Measurements from ENCODE around the gene UQCC2. TPM values are rescaled to one million over a fixed set of nuclear protein-coding genes. Genes with fewer than 3 reads are reported as not detected.

UQCC2 gene
- total RNA-seq, 1 donor from 2014 or later = 68.9 TPM

DNA sequence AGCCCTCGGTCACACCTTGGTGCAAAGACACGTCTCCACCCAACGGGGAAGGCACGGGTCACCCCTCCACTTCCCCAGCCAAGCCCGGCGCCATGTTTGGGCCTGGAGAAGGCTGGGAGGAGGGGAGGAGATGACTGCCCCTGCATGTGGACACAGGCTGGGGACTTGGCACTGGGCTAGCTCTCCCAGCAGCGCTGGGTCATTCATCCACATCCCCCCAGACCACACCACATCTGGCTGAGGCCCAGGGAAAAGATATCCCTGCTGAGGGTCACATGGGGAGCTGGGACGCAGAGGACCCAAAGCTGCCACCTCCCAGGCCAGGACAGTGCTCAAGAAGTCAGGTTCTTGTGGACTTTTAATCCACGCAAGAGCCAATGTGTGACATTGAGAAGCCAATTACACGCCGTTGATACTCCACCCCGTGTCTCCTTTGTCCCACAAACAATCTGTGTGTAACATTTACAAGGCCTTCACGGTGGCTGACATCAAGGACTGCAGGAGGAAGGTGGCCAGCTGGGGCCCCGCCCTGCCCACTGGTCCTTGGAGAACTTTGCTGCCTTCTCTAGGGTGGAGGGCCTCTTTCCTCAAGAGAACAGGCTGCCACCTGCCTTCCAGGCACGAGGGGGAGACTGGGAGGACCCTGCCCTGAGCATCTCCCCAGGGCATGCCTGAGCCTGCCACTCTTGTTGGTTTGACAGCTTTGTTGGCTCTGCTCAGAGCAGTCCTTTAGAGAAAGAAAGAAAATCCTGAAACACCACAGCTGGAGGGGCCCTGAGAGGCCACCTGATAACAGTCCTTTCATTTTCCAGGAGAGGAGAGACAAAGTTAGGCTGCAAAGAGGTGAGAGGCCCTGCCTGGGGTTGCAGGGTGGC, 40.5 kb upstream of the UQCC2 start:
- no peak for DNase-seq (ENCODE audit: extremely low spot score, unreplicated experiment)
- Mint-ChIP-seq H3K4me1 (ENCODE audit: unreplicated experiment) (peaks cover 43% of the 10 kb centered on the region), H3K9me3 (ENCODE audit: unreplicated experiment) (no peaks in the 10 kb centered on the region), H3K27me3 (ENCODE audit: unreplicated experiment) (no peaks in the 10 kb centered on the region), H3K36me3 (ENCODE audit: unreplicated experiment) (no peaks in the 10 kb centered on the region), H3K27ac (ENCODE audit: unreplicated experiment) (no peak overlapping the region), H3K4me3 (ENCODE audit: unreplicated experiment) (no peak overlapping the region)
- TF ChIP-seq, protein P1, sequence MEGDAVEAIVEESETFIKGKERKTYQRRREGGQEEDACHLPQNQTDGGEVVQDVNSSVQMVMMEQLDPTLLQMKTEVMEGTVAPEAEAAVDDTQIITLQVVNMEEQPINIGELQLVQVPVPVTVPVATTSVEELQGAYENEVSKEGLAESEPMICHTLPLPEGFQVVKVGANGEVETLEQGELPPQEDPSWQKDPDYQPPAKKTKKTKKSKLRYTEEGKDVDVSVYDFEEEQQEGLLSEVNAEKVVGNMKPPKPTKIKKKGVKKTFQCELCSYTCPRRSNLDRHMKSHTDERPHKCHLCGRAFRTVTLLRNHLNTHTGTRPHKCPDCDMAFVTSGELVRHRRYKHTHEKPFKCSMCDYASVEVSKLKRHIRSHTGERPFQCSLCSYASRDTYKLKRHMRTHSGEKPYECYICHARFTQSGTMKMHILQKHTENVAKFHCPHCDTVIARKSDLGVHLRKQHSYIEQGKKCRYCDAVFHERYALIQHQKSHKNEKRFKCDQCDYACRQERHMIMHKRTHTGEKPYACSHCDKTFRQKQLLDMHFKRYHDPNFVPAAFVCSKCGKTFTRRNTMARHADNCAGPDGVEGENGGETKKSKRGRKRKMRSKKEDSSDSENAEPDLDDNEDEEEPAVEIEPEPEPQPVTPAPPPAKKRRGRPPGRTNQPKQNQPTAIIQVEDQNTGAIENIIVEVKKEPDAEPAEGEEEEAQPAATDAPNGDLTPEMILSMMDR (IDR thresholded peaks at IDR 0.05) = no peak

- no peaks in the 10 kb centered on the region for H3K27me3 Mint-ChIP-seq (ENCODE audit: unreplicated experiment)
- H3K36me3 Mint-ChIP-seq (ENCODE audit: unreplicated experiment) = no peaks in the 10 kb centered on the region
- TF ChIP-seq, protein P1 (IDR thresholded peaks at IDR 0.05) = no peak
- H3K9me3 Mint-ChIP-seq (ENCODE audit: unreplicated experiment) = no peaks in the 10 kb centered on the region
- DNase-seq (ENCODE audit: extremely low spot score, unreplicated experiment) = no peak
- no peak overlapping the region for H3K27ac Mint-ChIP-seq (ENCODE audit: unreplicated experiment)
- H3K4me3 Mint-ChIP-seq (ENCODE audit: unreplicated experiment) = no peak overlapping the region
- H3K4me1 Mint-ChIP-seq (ENCODE audit: unreplicated experiment) = peaks cover 51% of the 10 kb centered on the region
Observed at GRCh38 chr6:33750244-33750991, 38.9 kb upstream of the UQCC2 start.

- no peaks in the 10 kb centered on the region for H3K27me3 Mint-ChIP-seq (ENCODE audit: unreplicated experiment)
- DNase-seq (ENCODE audit: extremely low spot score, unreplicated experiment) = no peak
- H3K4me1 Mint-ChIP-seq (ENCODE audit: unreplicated experiment) = peaks cover 61% of the 10 kb centered on the region
- no peaks in the 10 kb centered on the region for H3K36me3 Mint-ChIP-seq (ENCODE audit: unreplicated experiment)
- TF ChIP-seq, protein P1 (IDR thresholded peaks at IDR 0.05) = no peak
- no peak overlapping the region for H3K27ac Mint-ChIP-seq (ENCODE audit: unreplicated experiment)
- no peak overlapping the region for H3K4me3 Mint-ChIP-seq (ENCODE audit: unreplicated experiment)
- H3K9me3 Mint-ChIP-seq (ENCODE audit: unreplicated experiment) = no peaks in the 10 kb centered on the region
Observed at GRCh38 chr6:33749401-33749800, 37.9 kb upstream of the UQCC2 start.

- no peaks in the 10 kb centered on the region for H3K36me3 Mint-ChIP-seq (ENCODE audit: unreplicated experiment)
- TF ChIP-seq, protein P1 (IDR thresholded peaks at IDR 0.05) = no peak
Observed at GRCh38 chr6:33748841-33749240, 37.3 kb upstream of the UQCC2 start.

DNA sequence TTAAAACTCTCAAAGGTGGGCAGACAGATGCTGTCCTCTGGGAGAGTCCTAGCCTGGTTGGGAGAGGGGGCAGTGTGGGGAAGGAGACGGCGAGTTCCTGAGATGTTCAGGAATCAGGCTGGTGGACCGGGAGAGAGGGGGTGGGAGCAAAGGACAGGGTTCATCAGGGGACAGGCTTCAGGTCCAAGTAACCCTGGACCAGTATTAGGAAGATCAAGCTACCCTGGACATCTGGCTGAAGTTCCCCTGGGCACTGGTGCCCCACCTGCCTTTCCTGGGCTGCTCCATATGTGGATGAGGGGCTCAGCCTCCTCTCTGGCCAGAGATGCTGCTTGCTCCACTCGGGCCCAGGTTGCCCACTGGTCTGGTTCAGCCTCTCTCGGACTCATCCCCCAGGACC, 36.3 kb upstream of the UQCC2 start:
- Mint-ChIP-seq H3K36me3 (ENCODE audit: unreplicated experiment) (no peaks in the 10 kb centered on the region), H3K27ac (ENCODE audit: unreplicated experiment) (no peak overlapping the region), H3K4me1 (ENCODE audit: unreplicated experiment) (peaks cover 69% of the 10 kb centered on the region), H3K9me3 (ENCODE audit: unreplicated experiment) (no peaks in the 10 kb centered on the region), H3K4me3 (ENCODE audit: unreplicated experiment) (no peak overlapping the region), H3K27me3 (ENCODE audit: unreplicated experiment) (no peaks in the 10 kb centered on the region)
- TF ChIP-seq, protein P1 (IDR thresholded peaks at IDR 0.05) = no peak
- no peak for DNase-seq (ENCODE audit: extremely low spot score, unreplicated experiment)

More at GRCh38 chr6:33748841-33749240, 37.3 kb upstream of the UQCC2 start:
- no peaks in the 10 kb centered on the region for H3K9me3 Mint-ChIP-seq (ENCODE audit: unreplicated experiment)
- peaks cover 66% of the 10 kb centered on the region for H3K4me1 Mint-ChIP-seq (ENCODE audit: unreplicated experiment)
- H3K4me3 Mint-ChIP-seq (ENCODE audit: unreplicated experiment) = no peak overlapping the region
- H3K27me3 Mint-ChIP-seq (ENCODE audit: unreplicated experiment) = no peaks in the 10 kb centered on the region
- no peak for DNase-seq (ENCODE audit: extremely low spot score, unreplicated experiment)
- no peak overlapping the region for H3K27ac Mint-ChIP-seq (ENCODE audit: unreplicated experiment)
